A549 (cell line): ENCODE data around the gene ATP10D. TPM values are rescaled to one million over a fixed set of nuclear protein-coding genes. Genes with fewer than 3 reads are reported as not detected.

ENCODE experiments used
- ATAC-seq, 2 experiments: fragments of 200-7000 bp in 1 of 2; fragments of >200 bp in 1 of 2; cut with Nextera tagmentation in 1 of 2; cut with Tn5 transposase in 1 of 2; 3 replicates each; pipeline versions ENCODE4 v1.8.0 to v1.9.1; 2018 to 2020; ENCODE audit warnings: mild to moderate bottlenecking in 1 of 2, moderate library complexity in 1 of 2
- CTCF ChIA-PET: fragments of 300-600 bp; sonication (Branson Sonifier 250); formaldehyde crosslinking; extraction: SDS; loops from one replicate; lab custom pipeline; 2021; ENCODE audit warnings: antibody characterized with exemption, inconsistent platforms; lab: Yijun Ruan, JAX
- POLR2A ChIA-PET: fragments of 350-600 bp; formaldehyde crosslinking; extraction: SDS; loops from one replicate; lab custom pipeline; 2021; ENCODE audit warnings: antibody characterized with exemption, inconsistent platforms; lab: Yijun Ruan, JAX
- DNase-seq, 2 experiments: peaks; one replicate each; pipeline versions ENCODE4 v3.0.0 to v3.0.0-alpha.2; 2011 to 2016; ENCODE audit warnings: low read depth in 1 of 2, low spot score in 1 of 2
- FAIRE-seq: peaks from 2 replicates; lab custom pipeline; 2011; peaks lifted over from hg19 to GRCh38; lab: Jason Lieb, UNC
- H3K27ac ChIP-seq, 2 experiments: fragments of >200 bp; sonication (Bioruptor Twin); formaldehyde crosslinking; 3 replicates each; pipeline ENCODE4 v1.5.1; 2016 to 2017
- H3K4me1 ChIP-seq: fragments of >200 bp; sonication (Bioruptor Twin); formaldehyde crosslinking; 3 replicates; pipeline ENCODE4 v1.6.1; 2016
- H3K4me2 ChIP-seq: fragments of >200 bp; sonication (Bioruptor Twin); formaldehyde crosslinking; 3 replicates; pipeline ENCODE4 v1.6.1; 2016
- H3K4me3 ChIP-seq: fragments of >200 bp; sonication (Bioruptor Twin); formaldehyde crosslinking; 3 replicates; pipeline ENCODE4 v1.5.1; 2016
- H3K9me3 ChIP-seq: fragments of >200 bp; sonication (Bioruptor Twin); formaldehyde crosslinking; 3 replicates; pipeline ENCODE4 v1.6.1; 2016
- ATOH8 ChIP-seq: fragments of 250-450 bp; sonication (Bioruptor Pico); IDR thresholded peaks from 2 replicates; pipeline ENCODE4 v1.5.0; 2020; ENCODE audit warnings: low read depth, mild to moderate bottlenecking, moderate library complexity
- BHLHE40 ChIP-seq: IDR thresholded peaks from 2 replicates; pipeline ENCODE4 v1.6.1; 2012; ENCODE audit warnings: low read depth, low read length, inconsistent platforms
- CBX2 ChIP-seq: fragments of 200-600 bp; sonication (generic); IDR thresholded peaks from 2 replicates; pipeline ENCODE4 v1.6.1; 2016; ENCODE audit warnings: low read depth, mild to moderate bottlenecking, borderline replicate concordance
- CHD2 ChIP-seq: fragments of 150-350 bp; IDR thresholded peaks from 2 replicates; pipeline ENCODE4 v1.6.1; 2014; ENCODE audit warnings: low read length; ENCODE audit not compliant: partially characterized antibody
- CTCF ChIP-seq: fragments of >200 bp; sonication (Bioruptor Twin); formaldehyde crosslinking; IDR thresholded peaks from 3 replicates; pipeline ENCODE4 v1.5.1; 2016
- E2F6 ChIP-seq: IDR thresholded peaks from 2 replicates; pipeline ENCODE4 v1.6.1; 2012; ENCODE audit warnings: low read depth, borderline replicate concordance
- EHF ChIP-seq: fragments of 250-450 bp; sonication (Bioruptor Pico); IDR thresholded peaks from 2 replicates; pipeline ENCODE4 v1.5.0; 2020; ENCODE audit warnings: mild to moderate bottlenecking
- EP300 ChIP-seq, 2 experiments: fragments of >200 bp; sonication (Bioruptor Twin); formaldehyde crosslinking; IDR thresholded peaks; 2 replicates in 1 of 2; 3 replicates in 1 of 2; pipeline ENCODE4 v1.6.1; 2016 to 2017
- FOSB ChIP-seq: fragments of 250-450 bp; sonication (Bioruptor Pico); IDR thresholded peaks from 2 replicates; pipeline ENCODE4 v1.5.0; 2020; ENCODE audit warnings: mild to moderate bottlenecking, moderate library complexity
- FOXS1 ChIP-seq: fragments of 250-450 bp; sonication (Bioruptor Pico); IDR thresholded peaks from 2 replicates; pipeline ENCODE4 v1.5.0; 2020; ENCODE audit warnings: mild to moderate bottlenecking, moderate library complexity
- HDAC2 ChIP-seq: fragments of 200-600 bp; sonication (generic); IDR thresholded peaks from 2 replicates; pipeline ENCODE4 v1.6.1; 2016
- HOXA7 ChIP-seq: fragments of 250-450 bp; sonication (Bioruptor Pico); IDR thresholded peaks from 2 replicates; pipeline ENCODE4 v1.5.0; 2020; ENCODE audit warnings: mild to moderate bottlenecking, moderate library complexity
- HOXB5 ChIP-seq: fragments of 250-450 bp; sonication (Bioruptor Pico); IDR thresholded peaks from 2 replicates; pipeline ENCODE4 v1.5.0; 2020; ENCODE audit warnings: mild to moderate bottlenecking, moderate library complexity
- JUN ChIP-seq, 2 experiments: fragments of >200 bp; sonication (Bioruptor Twin); formaldehyde crosslinking; IDR thresholded peaks; 2 replicates in 1 of 2; 3 replicates in 1 of 2; pipeline ENCODE4 v1.6.1; 2016 to 2017
- KDM1A ChIP-seq: fragments of 200-600 bp; sonication (generic); IDR thresholded peaks from 2 replicates; pipeline ENCODE4 v1.6.1; 2016; ENCODE audit warnings: low read depth, mild to moderate bottlenecking
- KDM5A ChIP-seq: fragments of 200-600 bp; sonication (generic); IDR thresholded peaks from 2 replicates; pipeline ENCODE4 v1.6.1; 2016; ENCODE audit warnings: antibody characterized with exemption, mild to moderate bottlenecking
- MAFK ChIP-seq: fragments of 450-650 bp; IDR thresholded peaks from 2 replicates; pipeline ENCODE4 v1.6.1; 2014; ENCODE audit not compliant: partially characterized antibody
- MAZ ChIP-seq: fragments of 150-350 bp; IDR thresholded peaks from 2 replicates; pipeline ENCODE4 v1.6.1; 2014; ENCODE audit warnings: antibody characterized with exemption, low read depth, low read length, borderline replicate concordance
- MYC ChIP-seq: IDR thresholded peaks from 2 replicates; pipeline ENCODE4 v1.6.1; 2012; ENCODE audit warnings: mild to moderate bottlenecking, inconsistent platforms, low read length, improper control_type of control experiment, borderline replicate concordance
- NPAS2 ChIP-seq: fragments of 250-450 bp; sonication (Bioruptor Pico); IDR thresholded peaks from 2 replicates; pipeline ENCODE4 v1.8.0; 2022; ENCODE audit warnings: mild to moderate bottlenecking, moderate library complexity, borderline replicate concordance
- PBX3 ChIP-seq: IDR thresholded peaks from 2 replicates; pipeline ENCODE4 v1.6.1; 2012
- POLR2A ChIP-seq: IDR thresholded peaks from 2 replicates; pipeline ENCODE4 v1.6.1; 2012; ENCODE audit warnings: mild to moderate bottlenecking, low read length
- POLR2AphosphoS2 ChIP-seq: conservative IDR thresholded peaks from 2 replicates; pipeline ENCODE4 v1.6.1; 2012; ENCODE audit warnings: low read length, improper control_type of control experiment, inconsistent platforms
- RARB ChIP-seq: fragments of 250-450 bp; sonication (Bioruptor Pico); IDR thresholded peaks from 2 replicates; pipeline ENCODE4 v1.8.0; 2021; ENCODE audit warnings: mild to moderate bottlenecking, moderate library complexity
- RFX5 ChIP-seq: fragments of 450-650 bp; IDR thresholded peaks from 2 replicates; pipeline ENCODE4 v1.7.1; 2014; ENCODE audit warnings: antibody characterized with exemption, mild to moderate bottlenecking, moderate library complexity
- SMC3 ChIP-seq: fragments of >200 bp; sonication (Bioruptor Twin); formaldehyde crosslinking; IDR thresholded peaks from 3 replicates; pipeline ENCODE4 v1.6.1; 2018; ENCODE audit warnings: inconsistent platforms
- TFCP2L1 ChIP-seq: fragments of 250-450 bp; sonication (Bioruptor Pico); IDR thresholded peaks from 2 replicates; pipeline ENCODE4 v1.5.0; 2021; ENCODE audit warnings: mild to moderate bottlenecking
- ZSCAN20 ChIP-seq: fragments of 250-450 bp; sonication (Bioruptor Pico); IDR thresholded peaks from 2 replicates; pipeline ENCODE4 v1.8.0; 2022; ENCODE audit warnings: mild to moderate bottlenecking, moderate library complexity
- WGBS: methylation state at CpG from one replicate; pipeline ENCODE4 v1.1.6; 2017; ENCODE audit errors: missing lambda C conversion rate; 5-methylcytosine and 5-hydroxymethylcytosine counted together
- polyA plus RNA-seq, 4 experiments: library from polyadenylated mRNA; depleted of rRNA in 3 of 4; stranded (reverse); fragments of >200 nt; fragmentation: RNase III in 1 of 4; extraction: RNeasy Plus Mini Kit Qiagen cat#74134 plus additional on column Dnase treatment in 1 of 4; gene quantifications; 2 replicates in 3 of 4; 3 replicates in 1 of 4; pipeline ENCODE4 v1.2.3, GENCODE V29; 2011 to 2017

The ATP10D gene
- polyA plus RNA-seq, 2 of the 4 experiments (the other 2 are of a cell fraction) = 2.7 to 6.8 TPM

- TF ChIP-seq CTCF = no peak
- TF ChIP-seq POLR2AphosphoS2 = no peak
- no peak for TF ChIP-seq TFCP2L1 (CRISPR knock-in tag)
- TF ChIP-seq EHF (CRISPR knock-in tag) = no peak
Observed at GRCh38 chr4:47531954-47532321, 46.9 kb downstream of the ATP10D start (continued).

GRCh38 chr4:47532658-47533057 lies 47.6 kb downstream of the ATP10D start:
- ATAC-seq (no peak), DNase-seq (no peak), FAIRE-seq (no peak)
- no peak overlapping the region for H3K4me3 ChIP-seq
- CTCF ChIA-PET = no interaction called here
- TF ChIP-seq TFCP2L1 (CRISPR knock-in tag) = no peak
- TF ChIP-seq FOXS1 (CRISPR knock-in tag) = no peak
- no peak for TF ChIP-seq BHLHE40
- TF ChIP-seq HOXB5 = no peak
- TF ChIP-seq HOXA7 (CRISPR knock-in tag) = no peak
- TF ChIP-seq FOSB (CRISPR knock-in tag) = no peak
- TF ChIP-seq JUN (IDR thresholded peaks at IDR 0.05) = no peak
- TF ChIP-seq ATOH8 (CRISPR knock-in tag) = no peak
- TF ChIP-seq RFX5 = no peak
- TF ChIP-seq SMC3 = no peak
- no peak for TF ChIP-seq KDM5A
- peaks cover 12% of the 10 kb centered on the region; the same call in 2 of the 3 replicates for H3K4me1 ChIP-seq
- 75% methylated on average over 4 of the region's 4 CpGs for WGBS
- 0 out of 3 replicates have a peak, but pooled peaks cover 4% of the 10 kb centered on the region for H3K9me3 ChIP-seq
- no peak overlapping the region for H3K4me2 ChIP-seq
- POLR2A ChIA-PET = no interaction called here
- H3K27ac ChIP-seq = no peak overlapping the region

GRCh38 chr4:47533689-47534347 lies 48.7 kb downstream of the ATP10D start:
- no peak for ATAC-seq
- no peak overlapping the region for H3K4me2 ChIP-seq
- CTCF ChIA-PET = no interaction called here
- H3K9me3 ChIP-seq = 0 out of 3 replicates have a peak, but pooled peaks cover 4% of the 10 kb centered on the region
- FAIRE-seq = no peak
- DNase-seq = no peak
- H3K4me1 ChIP-seq = peaks cover 12% of the 10 kb centered on the region; the same call in 2 of the 3 replicates
- POLR2A ChIA-PET = no interaction called here
- 58% methylated on average over 4 of the region's 4 CpGs for WGBS
- TF ChIP-seq CHD2 = no peak
- TF ChIP-seq HDAC2 = no peak
- TF ChIP-seq NPAS2 (CRISPR knock-in tag) = no peak
- TF ChIP-seq RARB = no peak
- no peak for TF ChIP-seq ZSCAN20 (CRISPR knock-in tag)
- no peak for TF ChIP-seq CBX2
- H3K4me3 ChIP-seq = no peak overlapping the region
- H3K27ac ChIP-seq = no peak overlapping the region

GRCh38 chr4:47534772-47535171 lies 49.7 kb downstream of the ATP10D start:
- Histone ChIP-seq H3K27ac (no peak overlapping the region), H3K9me3 (no peaks in the 10 kb centered on the region), H3K4me3 (no peak overlapping the region), H3K4me2 (no peak overlapping the region), H3K4me1 (peaks cover 12% of the 10 kb centered on the region; the same call in 2 of the 3 replicates)
- FAIRE-seq = no peak
- DNase-seq = no peak
- no peak for ATAC-seq
- WGBS = 100% methylated on average over 1 of the region's 1 CpG
- ChIA-PET CTCF (no interaction called here), POLR2A (no interaction called here)
- TF ChIP-seq HOXB5 (no peak), EP300 (IDR thresholded peaks at IDR 0.05) (no peak), FOXS1 (CRISPR knock-in tag) (no peak), KDM1A (no peak), POLR2A (no peak), MYC (no peak), MAZ (no peak), PBX3 (no peak), E2F6 (no peak), MAFK (no peak)
